ACHN (cell line): ENCODE data around the gene FBXO17.
"Not testable (repeated sequence)": the region's sequence is repeated elsewhere in the genome, so short reads cannot be mapped to it uniquely, and the experiment has no call there.

Source experiments
- DNase-seq: peaks from one replicate; pipeline ENCODE4 v3.0.0-alpha.2; 2015
- in situ Hi-C: cut with HindIII; loops from 2 replicates; pipeline ENCODE4 v1.10.0; 2017; ENCODE audit warnings: low sequenced_read_pairs, low pct_ligation_motif_present, low pct_unique_long_range_greater_than_20kb

Gene FBXO17

DNA sequence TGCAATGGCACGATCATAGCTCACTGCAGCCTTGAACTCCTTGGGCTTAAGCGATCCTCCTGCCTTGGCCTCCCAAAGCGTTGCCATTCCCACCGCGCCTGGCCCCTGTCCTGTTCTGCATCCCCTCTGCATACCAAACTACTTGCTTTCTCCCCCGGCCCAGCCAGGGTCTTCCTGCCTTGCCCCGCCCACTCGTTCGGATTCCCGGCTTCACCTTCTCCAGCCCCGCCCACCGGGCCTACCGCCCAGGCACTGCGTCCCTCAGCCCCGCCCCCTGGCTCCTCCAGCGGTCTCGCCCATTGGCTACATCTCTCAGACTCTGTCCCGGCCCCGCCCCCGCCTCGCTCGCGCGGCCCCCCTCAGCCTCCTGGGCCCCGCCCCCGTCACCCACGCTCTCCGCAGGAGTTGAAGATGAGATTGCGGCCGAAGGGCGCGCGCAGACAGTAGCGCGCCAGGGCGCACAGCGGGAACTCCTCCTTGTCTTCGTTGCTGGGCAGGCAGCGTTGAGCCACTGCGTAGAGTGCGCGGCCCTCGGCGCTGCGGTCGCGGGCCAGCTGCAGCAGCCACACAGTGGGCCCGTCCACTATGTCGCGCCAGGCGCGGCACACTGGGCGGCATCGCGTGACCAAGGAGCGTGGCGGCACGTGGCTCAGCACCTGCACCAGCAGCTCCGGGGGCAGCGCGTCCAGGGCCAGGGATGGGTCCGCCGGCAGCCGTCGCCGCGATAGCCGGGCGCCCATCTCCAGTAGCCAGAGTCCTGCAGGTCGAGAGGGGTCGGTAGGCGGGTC, 25.8 kb downstream of the FBXO17 start:
- peak; percentile 58 for DNase-seq
- in situ Hi-C loops, result no loop called here

DNA sequence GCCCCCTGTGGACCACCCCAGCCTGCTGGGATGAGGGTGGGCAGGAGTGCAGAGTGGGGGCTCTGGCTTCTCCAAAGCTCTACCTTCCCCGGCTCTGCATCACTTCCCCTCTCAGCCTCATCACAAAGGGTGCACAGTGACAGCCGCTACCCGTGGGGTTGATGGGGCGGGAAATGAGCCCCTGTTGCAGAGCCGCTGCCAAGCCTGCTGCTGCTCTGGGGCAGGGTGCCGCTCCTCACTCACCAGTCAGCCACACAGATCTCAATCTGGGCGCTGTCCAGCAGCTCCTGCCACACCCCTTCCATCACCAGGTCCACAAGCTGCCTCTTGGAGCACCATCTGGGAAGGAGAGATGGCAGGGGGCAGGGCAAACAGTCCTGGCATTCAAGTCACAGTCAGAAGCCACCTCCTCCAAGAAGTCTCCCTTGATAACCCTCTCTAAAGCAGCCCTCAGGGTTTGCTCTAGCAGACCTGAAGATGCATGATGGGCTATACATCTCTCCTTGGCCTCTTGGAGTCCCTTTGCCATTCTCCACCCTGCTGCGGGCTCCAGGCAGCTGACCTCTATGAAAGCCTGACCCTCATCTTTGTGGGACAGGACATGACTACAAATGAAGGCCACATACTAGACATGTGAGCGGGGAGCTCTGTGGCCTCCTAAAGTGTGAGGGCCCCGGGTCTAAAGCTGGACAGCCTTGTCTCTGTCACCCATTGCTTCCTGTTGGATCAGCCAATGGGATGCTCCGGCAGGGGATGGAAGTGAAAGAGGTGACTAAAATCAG, 29.1 kb downstream of the FBXO17 start:
- no peak for DNase-seq
- in situ Hi-C loops, result no loop called here

- in situ Hi-C loops, result no loop called here
- DNase-seq, result no peak
Measured at GRCh38 chr19:38945562-38946228, 29.8 kb downstream of the FBXO17 start.

DNA sequence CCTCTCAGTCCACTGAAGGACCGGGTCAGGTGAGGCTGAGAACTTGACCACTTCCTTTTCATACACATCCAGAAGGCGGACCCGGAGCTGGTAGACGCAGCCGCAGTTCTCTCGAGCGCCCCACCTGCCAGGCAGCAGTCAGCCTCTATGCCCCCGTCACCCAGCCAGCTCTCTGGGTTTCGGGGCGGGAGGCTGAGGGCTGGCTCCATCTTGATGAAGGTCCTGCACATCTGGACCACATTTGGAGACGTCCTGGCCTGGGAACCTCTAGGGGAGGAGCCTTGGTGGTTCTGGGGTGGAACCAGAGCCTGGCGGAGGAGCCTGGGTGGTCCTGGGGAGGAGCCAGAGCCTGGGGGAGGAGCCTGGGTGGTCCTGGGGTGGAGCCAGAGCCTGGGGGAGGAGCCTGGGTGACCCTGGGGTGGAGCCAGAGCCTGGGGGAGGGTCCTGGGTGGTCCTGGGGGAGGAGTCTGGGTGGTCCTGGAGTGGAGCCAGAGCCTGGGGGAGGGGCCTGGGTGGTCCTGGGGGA, 30.5 kb downstream of the FBXO17 start:
- in situ Hi-C loops, result no loop called here
- no peak for DNase-seq

DNA sequence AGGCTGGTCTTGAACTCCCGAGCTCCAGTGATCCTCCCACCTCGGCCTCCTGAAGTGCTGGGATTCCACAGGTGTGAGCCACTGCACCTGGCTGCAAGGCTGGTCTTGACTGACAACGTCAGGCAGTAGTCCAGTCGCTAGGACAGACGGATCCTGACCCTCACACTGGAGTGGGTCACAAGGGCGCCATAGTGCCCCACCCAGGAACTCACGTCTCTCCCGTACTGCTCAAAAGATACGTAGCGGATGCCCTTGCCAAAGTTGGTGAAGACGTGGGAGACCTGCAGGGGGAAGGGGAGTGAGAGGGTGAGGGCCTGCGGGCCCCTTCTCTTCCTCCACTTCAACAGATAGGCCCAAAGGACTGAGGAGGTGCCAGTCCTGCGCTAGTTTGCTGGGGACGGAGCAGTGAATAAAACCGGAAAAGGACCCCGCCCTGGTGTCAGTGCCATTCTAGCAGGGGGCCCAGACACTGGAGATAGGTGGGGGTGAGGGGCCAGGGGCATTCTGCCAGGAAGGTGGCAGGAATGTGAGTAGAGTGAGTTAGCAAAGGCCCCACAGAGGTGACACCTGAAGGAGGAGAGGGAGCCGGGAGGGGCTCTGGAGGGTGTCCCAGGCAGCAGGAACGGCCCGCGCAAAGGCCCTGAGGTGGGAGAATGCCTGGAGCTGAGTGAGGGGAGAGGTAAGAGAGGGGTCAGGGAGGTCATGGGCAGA, 32.9 kb downstream of the FBXO17 start:
- in situ Hi-C loops, result no loop called here

GRCh38 chr19:38941979-38942378, 33.6 kb downstream of the FBXO17 start:
- DNase-seq, result no peak
- in situ Hi-C loops, result no loop called here

More for the DNA sequence above, 32.9 kb downstream of the FBXO17 start:
- DNase-seq, result no peak

GRCh38 chr19:38941466-38941865, 34.1 kb downstream of the FBXO17 start:
- DNase-seq, in situ Hi-C loops: not testable (repeated sequence)

- in situ Hi-C loops, result no loop called here
- no peak for DNase-seq
Measured at GRCh38 chr19:38939957-38940356, 35.6 kb downstream of the FBXO17 start.

- in situ Hi-C loops, result no loop called here
- no peak for DNase-seq
Measured at GRCh38 chr19:38933544-38933943, 42.0 kb downstream of the FBXO17 start.

GRCh38 chr19:38932425-38933179, 42.9 kb downstream of the FBXO17 start:
- in situ Hi-C loops, result no loop called here
- DNase-seq, result peak; percentile 64

- in situ Hi-C loops, result no loop called here
- DNase-seq, result no peak
Measured at GRCh38 chr19:38931521-38931793, 44.1 kb downstream of the FBXO17 start.

- in situ Hi-C loops, result no loop called here
- peak; percentile 98 for DNase-seq
Measured at GRCh38 chr19:38930776-38931520, 44.6 kb downstream of the FBXO17 start, which contains the start of gene MRPS12. Gene MRPS12, plus strand, starts transcription at chr19:38930944. Its CDS starts 351 bp downstream, at chr19:38931295.

DNA sequence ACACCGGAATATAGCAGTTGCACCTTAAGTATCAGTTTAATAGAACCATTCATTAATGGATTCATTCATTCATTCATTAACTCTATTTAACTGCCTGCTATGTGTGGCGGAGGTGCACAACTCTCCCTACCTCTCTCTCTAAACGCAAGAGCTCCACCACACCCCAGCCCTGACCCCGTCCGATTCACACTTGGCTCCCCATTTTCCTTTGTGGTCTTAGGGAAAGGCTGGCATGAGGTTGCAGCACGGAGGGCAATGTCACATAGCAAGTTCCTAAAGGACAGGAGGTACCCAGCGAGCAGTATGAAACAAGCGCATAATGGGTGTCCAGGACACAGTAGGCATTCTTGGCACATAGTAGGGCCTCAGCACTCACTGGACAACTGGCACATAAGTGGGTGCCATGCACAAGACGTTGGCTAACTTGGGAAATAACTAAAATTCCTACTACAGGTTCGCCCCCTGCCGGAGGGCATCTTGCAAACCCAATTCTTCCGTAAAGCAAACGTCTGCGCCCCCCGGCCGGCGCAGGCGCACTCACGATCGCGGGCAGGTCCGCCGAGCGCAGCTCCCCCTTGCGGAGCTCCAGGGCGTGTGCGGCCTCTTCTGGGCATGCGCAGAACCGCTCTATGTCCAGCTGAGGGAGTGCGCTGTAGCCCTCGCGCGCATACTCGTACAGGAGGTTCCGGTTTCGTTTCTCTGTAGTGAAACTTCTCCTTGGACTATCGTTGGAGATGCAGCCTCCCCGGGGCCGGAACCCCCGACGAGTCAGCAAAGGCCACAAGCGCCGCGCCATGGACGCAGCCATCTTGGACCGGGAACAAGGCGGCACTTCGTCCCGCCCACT, 45.4 kb downstream of the FBXO17 start, which contains the start of gene SARS2:
TSS of gene SARS2 (minus strand) at position 835 of the 847 bp plus-strand sequence. CDS start at position 808, 27 bp downstream.
- DNase-seq, result peak; percentile 88
- in situ Hi-C loops, result no loop called here

DNA sequence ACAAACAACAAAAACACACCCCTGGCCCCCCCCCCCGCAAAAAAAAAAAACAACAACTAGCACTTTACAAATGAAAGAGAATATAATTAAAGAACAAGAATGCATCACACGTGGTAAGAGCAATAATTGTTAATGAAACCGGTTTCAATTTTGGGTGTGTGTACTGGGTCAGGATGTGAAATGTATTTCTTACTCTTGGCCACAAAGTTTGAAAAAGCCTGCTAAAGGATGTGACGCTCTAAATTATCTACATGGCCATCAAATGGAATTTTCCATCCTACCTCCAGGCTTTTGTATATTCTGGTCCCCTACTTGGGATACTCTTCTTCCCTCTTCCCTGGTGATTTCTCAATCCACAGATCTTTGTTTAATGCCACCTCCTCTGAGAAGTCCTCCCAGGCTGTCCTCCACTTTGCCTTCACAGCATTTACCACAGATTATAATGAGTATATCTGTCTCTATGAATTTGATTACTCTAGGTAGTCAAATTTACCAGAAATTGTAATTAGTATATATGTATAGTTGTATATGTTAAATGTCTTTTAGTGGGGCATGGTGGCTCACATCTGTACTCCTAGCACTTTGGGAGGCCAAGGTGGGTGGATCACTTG, 47.0 kb downstream of the FBXO17 start:
- in situ Hi-C loops, result no loop called here
- no peak for DNase-seq

DNA sequence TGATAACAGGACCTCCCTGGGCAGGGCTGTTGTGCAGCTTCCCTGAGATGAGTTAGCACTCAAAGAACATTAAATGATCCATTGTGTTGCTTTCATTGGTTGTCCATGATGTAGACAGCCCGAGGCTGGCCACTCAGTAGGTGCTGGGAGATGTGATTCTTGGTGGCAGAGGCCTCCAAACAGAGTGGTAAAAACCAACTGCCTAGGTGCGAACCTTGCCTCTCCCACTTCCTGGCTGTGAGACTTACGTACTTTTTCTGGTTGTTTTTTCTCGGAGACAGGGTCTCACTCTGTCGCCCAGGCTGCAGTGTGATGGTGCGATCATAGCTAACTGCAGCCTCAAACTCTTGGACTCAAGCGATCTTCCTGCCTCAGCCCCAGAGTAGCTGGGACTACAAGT, 51.2 kb downstream of the FBXO17 start:
- no peak for DNase-seq
- in situ Hi-C loops, result no loop called here

GRCh38 chr19:38922482-38922881, 53.1 kb downstream of the FBXO17 start:
- in situ Hi-C loops, result no loop called here
- no peak for DNase-seq
